SJSA1 (cell line): Measurements from ENCODE around the gene COPS9. TPM values are rescaled to one million over a fixed set of nuclear protein-coding genes. Genes with fewer than 3 reads are reported as not detected.

ENCODE experiments used
- DNase-seq, 2 experiments: peaks; one replicate each; pipeline ENCODE4 v3.0.0-alpha.2; 2015 to 2020; ENCODE audit warnings: low spot score in 2 of 2, low read depth in 1 of 2
- H3K27ac ChIP-seq: fragments of 250-450 bp; sonication (Bioruptor Pico); 2 replicates; pipeline ENCODE4 v1.5.1; 2020; ENCODE audit warnings: mild to moderate bottlenecking, moderate library complexity
- H3K27me3 ChIP-seq: fragments of 250-450 bp; sonication (Bioruptor Pico); replicated peaks from 2 replicates; pipeline ENCODE4 v1.5.1; 2020; ENCODE audit warnings: mild to moderate bottlenecking, moderate library complexity
- H3K36me3 ChIP-seq: fragments of 250-450 bp; sonication (Bioruptor Pico); 2 replicates; pipeline ENCODE4 v1.5.1; 2020; ENCODE audit warnings: mild to moderate bottlenecking
- H3K4me1 ChIP-seq: fragments of 250-450 bp; sonication (Bioruptor Pico); replicated peaks from 2 replicates; pipeline ENCODE4 v1.6.1; 2021; ENCODE audit warnings: mild to moderate bottlenecking
- H3K4me3 ChIP-seq: fragments of 250-450 bp; sonication (Bioruptor Pico); 2 replicates; pipeline ENCODE4 v1.5.1; 2020; ENCODE audit warnings: mild to moderate bottlenecking
- H3K9me3 ChIP-seq: fragments of 250-450 bp; sonication (Bioruptor Pico); replicated peaks from 2 replicates; pipeline ENCODE4 v1.5.1; 2020; ENCODE audit warnings: mild to moderate bottlenecking
- total RNA-seq: library from RNA; depleted of rRNA; stranded (reverse); fragments of >200 nt; shearing (Covaris generic); gene quantifications from 2 replicates; pipeline ENCODE4 v1.2.3, GENCODE V29; 2014

Gene COPS9
- total RNA-seq, 1 experiment from 2014 or later = 176 TPM

- Histone ChIP-seq H3K9me3 (no peaks in the 10 kb centered on the region), H3K27ac (no peak overlapping the region), H3K36me3 (0 out of 2 replicates have a peak, but pooled peaks cover 2% of the 10 kb centered on the region), H3K27me3 (peaks cover 17% of the 10 kb centered on the region; the same call in 1 of the 2 replicates), H3K4me1 (peaks cover 12% of the 10 kb centered on the region), H3K4me3 (no peak overlapping the region)
- no peak for DNase-seq
Observed at GRCh38 chr2:240140920-240141319, 4.8 kb upstream of the COPS9 start.

- Histone ChIP-seq H3K4me3 (no peak within 1 kb of the TSS), H3K9me3 (no peaks in the 10 kb centered on the region), H3K27ac (no peak within 1 kb of the TSS), H3K36me3 (0 out of 2 replicates have a peak, but pooled peaks cover 4% of the 10 kb centered on the region), H3K27me3 (peaks cover 17% of the 10 kb centered on the region; the same call in 1 of the 2 replicates), H3K4me1 (peaks cover 12% of the 10 kb centered on the region)
- no peak for DNase-seq
Observed at GRCh38 chr2:240140511-240140910, 4.4 kb upstream of the COPS9 start, which contains the start of gene OTOS. TSS of gene OTOS (minus strand) at chr2:240140658. CDS start at chr2:240140326, 332 bp downstream.

GRCh38 chr2:240139666-240140393 lies 3.7 kb upstream of the COPS9 start:
- no peak overlapping the region for H3K27ac ChIP-seq
- no peak overlapping the region for H3K4me3 ChIP-seq

GRCh38 chr2:240139011-240139441 lies 2.9 kb upstream of the COPS9 start:
- Histone ChIP-seq H3K27ac (no peak overlapping the region), H3K4me3 (no peak overlapping the region), H3K9me3 (no peaks in the 10 kb centered on the region), H3K36me3 (peaks cover 5% of the 10 kb centered on the region; the same call in 1 of the 2 replicates), H3K27me3 (peaks cover 17% of the 10 kb centered on the region; the same call in 1 of the 2 replicates), H3K4me1 (peaks cover 16% of the 10 kb centered on the region)
- peak in 1 of 2 experiments; percentile 31 for DNase-seq

More at GRCh38 chr2:240139666-240140393, 3.7 kb upstream of the COPS9 start:
- DNase-seq = no peak
- H3K36me3 ChIP-seq = 0 out of 2 replicates have a peak, but pooled peaks cover 4% of the 10 kb centered on the region
- H3K27me3 ChIP-seq = peaks cover 17% of the 10 kb centered on the region; the same call in 1 of the 2 replicates
- H3K4me1 ChIP-seq = peaks cover 18% of the 10 kb centered on the region
- no peaks in the 10 kb centered on the region for H3K9me3 ChIP-seq

- H3K4me3 ChIP-seq = no peak overlapping the region
- peaks cover 17% of the 10 kb centered on the region; the same call in 1 of the 2 replicates for H3K27me3 ChIP-seq
- H3K4me1 ChIP-seq = peaks cover 13% of the 10 kb centered on the region
- peaks cover 11% of the 10 kb centered on the region for H3K36me3 ChIP-seq
- H3K9me3 ChIP-seq = no peaks in the 10 kb centered on the region
- H3K27ac ChIP-seq = no peak overlapping the region
- DNase-seq = no peak
Observed at GRCh38 chr2:240138254-240138984, 2.3 kb upstream of the COPS9 start.

GRCh38 chr2:240137596-240138253 lies 1.6 kb upstream of the COPS9 start:
- H3K27me3 ChIP-seq = peaks cover 17% of the 10 kb centered on the region; the same call in 1 of the 2 replicates
- no peak overlapping the region for H3K4me3 ChIP-seq
- DNase-seq = peak in 1 of 2 experiments; percentile 40
- H3K36me3 ChIP-seq = peaks cover 18% of the 10 kb centered on the region
- no peaks in the 10 kb centered on the region for H3K9me3 ChIP-seq
- peaks cover 13% of the 10 kb centered on the region for H3K4me1 ChIP-seq
- no peak overlapping the region for H3K27ac ChIP-seq

GRCh38 chr2:240136671-240137292 lies 677 bp upstream of the COPS9 start:
- Histone ChIP-seq H3K4me3 (peak overlapping the region; percentile 66), H3K36me3 (peaks cover 28% of the 10 kb centered on the region), H3K27ac (no peak overlapping the region), H3K4me1 (peaks cover 13% of the 10 kb centered on the region), H3K27me3 (peaks cover 14% of the 10 kb centered on the region; the same call in 1 of the 2 replicates), H3K9me3 (no peaks in the 10 kb centered on the region)
- DNase-seq = peak in 1 of 2 experiments; percentile 33

- no peak overlapping the region for H3K27ac ChIP-seq
- H3K9me3 ChIP-seq = no peaks in the 10 kb centered on the region
Observed at GRCh38 chr2:240135706-240136012, 446 bp downstream of the COPS9 start.

GRCh38 chr2:240134956-240135520 lies 1.1 kb downstream of the COPS9 start:
- Histone ChIP-seq H3K4me1 (peaks cover 13% of the 10 kb centered on the region), H3K36me3 (peaks cover 45% of the 10 kb centered on the region), H3K27me3 (0 out of 2 replicates have a peak, but pooled peaks cover 4% of the 10 kb centered on the region), H3K27ac (no peak overlapping the region), H3K4me3 (peak overlapping the region; percentile 66), H3K9me3 (no peaks in the 10 kb centered on the region)
- DNase-seq = no peak

More at GRCh38 chr2:240135706-240136012, 446 bp downstream of the COPS9 start:
- Histone ChIP-seq H3K4me1 (peaks cover 13% of the 10 kb centered on the region), H3K27me3 (0 out of 2 replicates have a peak, but pooled peaks cover 4% of the 10 kb centered on the region), H3K4me3 (peak overlapping the region; percentile 66), H3K36me3 (peaks cover 39% of the 10 kb centered on the region)
- peak in 1 of 2 experiments; percentile 22 for DNase-seq

- no peaks in the 10 kb centered on the region for H3K9me3 ChIP-seq
- DNase-seq = no peak
- no peak overlapping the region for H3K27ac ChIP-seq
- peaks cover 51% of the 10 kb centered on the region for H3K36me3 ChIP-seq
- H3K4me1 ChIP-seq = peaks cover 13% of the 10 kb centered on the region
- H3K4me3 ChIP-seq = no peak overlapping the region
- H3K27me3 ChIP-seq = 0 out of 2 replicates have a peak, but pooled peaks cover under 1% of the 10 kb centered on the region
Observed at GRCh38 chr2:240134466-240134865, 1.6 kb downstream of the COPS9 start.

- peaks cover 13% of the 10 kb centered on the region for H3K4me1 ChIP-seq
Observed at GRCh38 chr2:240133401-240133800, 2.7 kb downstream of the COPS9 start.

GRCh38 chr2:240132651-240132980 lies 3.5 kb downstream of the COPS9 start:
- DNase-seq = no peak
- Histone ChIP-seq H3K27me3 (no peaks in the 10 kb centered on the region), H3K4me1 (peaks cover 13% of the 10 kb centered on the region), H3K9me3 (no peaks in the 10 kb centered on the region), H3K36me3 (peaks cover 69% of the 10 kb centered on the region), H3K4me3 (no peak overlapping the region), H3K27ac (no peak overlapping the region)

More at GRCh38 chr2:240133401-240133800, 2.7 kb downstream of the COPS9 start:
- Histone ChIP-seq H3K27ac (no peak overlapping the region), H3K9me3 (no peaks in the 10 kb centered on the region), H3K27me3 (no peaks in the 10 kb centered on the region), H3K4me3 (no peak overlapping the region), H3K36me3 (peaks cover 62% of the 10 kb centered on the region)
- DNase-seq = no peak
